AG04450 (cell line): ENCODE results near the gene FMO5. TPM values are rescaled to one million over a fixed set of nuclear protein-coding genes. Genes with fewer than 3 reads are reported as not detected.

ENCODE experiments used
- CTCF ChIA-PET: fragments of 300-600, 350-600 bp; formaldehyde crosslinking; extraction: SDS; loops from one replicate; lab custom pipeline; 2022; ENCODE audit warnings: antibody characterized with exemption, inconsistent platforms; lab: Charles Lee
- POLR2A ChIA-PET: fragments of 350-600 bp; formaldehyde crosslinking; extraction: SDS; loops from one replicate; lab custom pipeline; 2021; ENCODE audit warnings: antibody characterized with exemption, inconsistent platforms; lab: Yijun Ruan, JAX
- DNase-seq: peaks from one replicate; pipeline ENCODE4 v3.0.0-alpha.2; 2011; ENCODE audit warnings: low read depth, low spot score
- H3K27ac ChIP-seq: one replicate; pipeline ENCODE4 v1.5.1; 2012; ENCODE audit warnings: low read depth, low read length, control low read depth
- H3K27me3 ChIP-seq: one replicate; pipeline ENCODE4 v1.6.0; 2012; ENCODE audit warnings: low read length; ENCODE audit not compliant: control insufficient read depth, insufficient read depth
- H3K4me3 ChIP-seq: 2 replicates; pipeline ENCODE4 v1.5.1; 2011; ENCODE audit warnings: mild to moderate bottlenecking, low read depth, low read length, control low read depth
- H3K9me3 ChIP-seq: 2 replicates; pipeline ENCODE4 v1.5.1; 2012; ENCODE audit warnings: low read length; ENCODE audit not compliant: control insufficient read depth, insufficient read depth
- polyA minus RNA-seq: library from RNA; depleted of rRNA, polyadenylated mRNA; stranded (reverse); fragments of >200 nt; gene quantifications from 2 replicates; pipeline ENCODE4 v1.2.3, GENCODE V29; 2011; rRNA and poly(A)+ RNA removed
- polyA plus RNA-seq: library from polyadenylated mRNA; depleted of rRNA; stranded (reverse); fragments of >200 nt; gene quantifications from 2 replicates; pipeline ENCODE4 v1.2.3, GENCODE V29; 2011; rRNA removed
- TF ChIP-seq, protein P1 (sequence below): IDR thresholded peaks from 2 replicates; pipeline ENCODE4 v1.5.1; 2011; ENCODE audit warnings: low read depth, low read length, control low read depth, inconsistent platforms

FMO5 gene
- 0.98 and 1.2 TPM in 2 replicates for polyA plus RNA-seq
- polyA minus RNA-seq, result 0.37 and 0.48 TPM in 2 replicates

- H3K9me3 ChIP-seq, result no peaks in the 10 kb centered on the region
- ChIA-PET POLR2A (interaction anchor here (0.7 kb wide), 1 partner anchor 52 kb away, joined by 3 read pairs; no protein-coding TSS in a partner anchor), CTCF (interaction anchor here (0.6 to 2.1 kb wide), 5 partner anchors 15 to 57 kb away, joined by 3 to 10 read pairs (median 4); no protein-coding TSS in a partner anchor)
- TF ChIP-seq, protein P1, sequence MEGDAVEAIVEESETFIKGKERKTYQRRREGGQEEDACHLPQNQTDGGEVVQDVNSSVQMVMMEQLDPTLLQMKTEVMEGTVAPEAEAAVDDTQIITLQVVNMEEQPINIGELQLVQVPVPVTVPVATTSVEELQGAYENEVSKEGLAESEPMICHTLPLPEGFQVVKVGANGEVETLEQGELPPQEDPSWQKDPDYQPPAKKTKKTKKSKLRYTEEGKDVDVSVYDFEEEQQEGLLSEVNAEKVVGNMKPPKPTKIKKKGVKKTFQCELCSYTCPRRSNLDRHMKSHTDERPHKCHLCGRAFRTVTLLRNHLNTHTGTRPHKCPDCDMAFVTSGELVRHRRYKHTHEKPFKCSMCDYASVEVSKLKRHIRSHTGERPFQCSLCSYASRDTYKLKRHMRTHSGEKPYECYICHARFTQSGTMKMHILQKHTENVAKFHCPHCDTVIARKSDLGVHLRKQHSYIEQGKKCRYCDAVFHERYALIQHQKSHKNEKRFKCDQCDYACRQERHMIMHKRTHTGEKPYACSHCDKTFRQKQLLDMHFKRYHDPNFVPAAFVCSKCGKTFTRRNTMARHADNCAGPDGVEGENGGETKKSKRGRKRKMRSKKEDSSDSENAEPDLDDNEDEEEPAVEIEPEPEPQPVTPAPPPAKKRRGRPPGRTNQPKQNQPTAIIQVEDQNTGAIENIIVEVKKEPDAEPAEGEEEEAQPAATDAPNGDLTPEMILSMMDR, result peak; percentile 29; the same call in 1 of the 2 replicates
- H3K27me3 ChIP-seq, result no peaks in the 10 kb centered on the region
- peak within 1 kb of the TSS; percentile 73 for H3K4me3 ChIP-seq
- peak within 1 kb of the TSS; percentile 11 for H3K27ac ChIP-seq
- DNase-seq, result peak; percentile 45
Measured at GRCh38 chr1:147225193-147225730, at the start of gene FMO5. FMO5 (minus strand) TSS chr1:147225339; CDS start chr1:147225029, 310 bp downstream.

DNA sequence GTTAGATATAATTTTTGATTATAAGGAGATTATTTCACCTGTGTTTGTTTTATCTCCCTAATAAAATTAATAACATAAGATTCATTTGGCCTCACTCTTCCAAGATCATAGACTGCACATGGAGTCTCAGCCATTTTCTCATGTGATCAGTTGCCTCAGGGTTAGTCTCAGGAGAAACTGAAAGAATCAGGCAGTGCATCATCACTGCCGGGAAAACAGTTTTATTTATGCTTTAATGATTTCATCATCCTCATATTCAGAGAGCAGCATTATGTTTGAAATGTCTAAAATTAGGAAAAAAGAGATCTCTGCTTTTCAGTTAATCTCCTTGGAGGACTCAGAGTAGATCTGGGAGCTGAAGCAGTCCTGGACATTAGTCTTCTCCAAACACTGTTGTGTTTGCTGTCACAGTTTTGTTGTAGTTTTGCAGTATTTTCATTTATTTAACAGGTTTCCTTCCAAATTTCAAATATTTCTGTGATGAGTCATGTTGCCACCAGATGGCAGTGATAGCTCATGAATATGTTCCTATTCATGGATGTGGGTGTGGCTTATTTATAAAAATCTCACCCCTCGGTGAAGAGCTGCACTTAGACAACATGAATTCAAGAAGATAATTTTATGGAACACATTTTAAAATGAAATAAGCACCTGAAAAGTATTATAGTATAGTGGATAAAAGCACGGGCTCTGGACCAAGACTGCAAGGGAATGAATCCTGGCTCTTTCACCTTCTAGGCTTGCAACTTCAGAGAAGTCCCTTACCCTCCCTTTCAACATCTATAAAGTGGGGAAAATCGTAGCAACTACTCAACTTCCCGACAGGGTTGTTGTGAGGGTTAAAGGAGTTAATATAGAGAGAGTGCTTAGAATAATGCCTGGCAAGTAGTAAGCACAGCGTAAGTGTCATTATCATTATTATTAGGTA lies 48.5 kb upstream of the FMO5 start:
- TF ChIP-seq, protein P1, result peak; percentile 44
- Histone ChIP-seq H3K27ac (peak overlapping the region; percentile 87), H3K4me3 (peak overlapping the region; percentile 22), H3K9me3 (no peaks in the 10 kb centered on the region), H3K27me3 (no peaks in the 10 kb centered on the region)
- DNase-seq, result peak; percentile 65
- CTCF ChIA-PET, result interaction anchor here (0.6 to 7.4 kb wide), 22 partner anchors 19 to 868 kb away, joined by 3 to 123 read pairs (median 4); partner anchors contain the start of gene CHD1L
- POLR2A ChIA-PET, result no interaction called here

- H3K27ac ChIP-seq, result no peak overlapping the region
- no peaks in the 10 kb centered on the region for H3K27me3 ChIP-seq
- TF ChIP-seq, protein P1, result no peak
- CTCF ChIA-PET, result interaction anchor here (2.1 to 7.4 kb wide), 3 partner anchors 21 to 117 kb away, joined by 22 to 123 read pairs (median 31); partner anchors contain the start of gene CHD1L
- no peak overlapping the region for H3K4me3 ChIP-seq
- no peak for DNase-seq
- POLR2A ChIA-PET, result interaction anchor here (1.3 kb wide), 1 partner anchor 21 kb away, joined by 3 read pairs; no protein-coding TSS in a partner anchor
- no peaks in the 10 kb centered on the region for H3K9me3 ChIP-seq
Measured at GRCh38 chr1:147272042-147272441, 46.9 kb upstream of the FMO5 start.

DNA sequence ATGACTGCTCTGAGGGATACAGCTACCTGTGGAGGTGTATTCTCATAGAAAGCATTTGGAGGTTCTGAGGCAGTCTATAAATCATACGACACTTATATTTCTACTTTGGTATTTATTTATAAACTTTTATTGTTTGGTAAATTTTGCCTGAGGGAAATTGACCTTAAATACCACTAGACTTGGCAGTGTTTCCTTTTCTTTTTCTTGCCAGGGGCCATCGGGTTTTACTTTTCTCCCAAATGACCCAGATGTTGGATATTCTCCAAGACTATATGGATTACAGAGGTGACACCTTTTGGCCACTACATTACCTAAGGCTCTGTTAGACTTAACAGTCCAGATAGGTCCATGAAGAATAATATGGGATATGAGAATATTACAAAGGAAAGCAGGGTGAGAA lies 45.6 kb upstream of the FMO5 start:
- Histone ChIP-seq H3K4me3 (no peak overlapping the region), H3K27me3 (no peaks in the 10 kb centered on the region), H3K27ac (no peak overlapping the region), H3K9me3 (no peaks in the 10 kb centered on the region)
- ChIA-PET CTCF (interaction anchor here (1.2 to 7.4 kb wide), 3 partner anchors 10 to 118 kb away, joined by 3 to 123 read pairs (median 31); partner anchors contain the start of gene CHD1L), POLR2A (interaction anchor here (0.6 kb wide), 1 partner anchor 1080 kb away, joined by 4 read pairs; no protein-coding TSS in a partner anchor)
- no peak for DNase-seq
- TF ChIP-seq, protein P1, result no peak
